GF-D8 (cell line): ENCODE results near the gene HEATR5B.
"Not testable (repeated sequence)": the region's sequence is repeated elsewhere in the genome, so short reads cannot be mapped to it uniquely, and the experiment has no call there.

Experiments used
- DNase-seq: peaks from one replicate; lab custom pipeline; 2025; lab: John Stamatoyannopoulos, UW

The HEATR5B gene

DNA sequence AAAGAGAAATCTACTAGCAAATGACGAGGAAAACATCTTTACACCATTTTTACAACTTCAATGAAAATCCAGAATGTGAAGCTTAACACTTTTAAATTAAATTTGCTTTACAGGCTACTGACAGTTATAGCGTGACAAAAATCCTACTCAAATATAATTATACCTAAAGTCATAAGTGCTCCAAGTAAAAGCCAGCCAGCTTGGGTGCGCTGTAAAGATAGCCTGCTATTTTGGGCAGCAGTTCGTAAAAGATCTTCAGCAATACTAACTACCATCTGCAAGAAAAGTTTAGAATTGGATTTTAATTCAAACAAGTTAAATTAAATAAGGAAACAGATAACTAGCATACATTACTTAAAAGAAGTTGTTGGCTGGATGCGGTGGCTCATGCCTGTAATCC is 22.4 kb downstream of the HEATR5B start:
- DNase-seq: no peak

DNA sequence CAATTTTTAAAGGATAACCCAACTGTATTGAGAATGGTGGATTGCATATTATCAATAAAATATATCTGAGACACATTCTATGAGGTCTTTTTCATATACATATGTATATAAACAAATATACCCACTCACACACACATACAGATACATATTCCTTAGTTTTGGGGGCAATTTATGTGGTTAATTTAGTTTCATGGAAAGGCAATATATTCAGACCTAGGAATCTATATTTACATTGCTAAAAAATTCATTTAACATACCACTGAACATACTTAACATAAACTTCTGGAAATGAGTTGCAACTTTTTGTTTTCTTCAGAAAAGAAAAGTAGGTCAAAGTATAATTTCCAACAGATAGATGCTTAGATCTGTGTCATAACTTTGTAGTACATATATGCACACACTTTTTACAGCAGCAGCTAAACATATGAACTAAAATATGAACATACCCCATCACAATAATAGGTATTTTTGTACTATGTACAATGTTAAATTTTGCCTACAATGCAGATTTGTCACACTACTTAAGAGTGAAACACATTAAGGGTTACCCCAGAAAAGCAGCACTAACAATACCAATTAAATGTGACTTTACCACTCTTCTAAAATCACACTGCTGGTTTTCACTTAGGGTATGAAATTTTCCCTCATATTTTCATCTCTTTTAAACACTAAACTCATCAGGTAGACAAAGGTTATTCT is 23.0 kb downstream of the HEATR5B start:
- no peak for DNase-seq

DNA sequence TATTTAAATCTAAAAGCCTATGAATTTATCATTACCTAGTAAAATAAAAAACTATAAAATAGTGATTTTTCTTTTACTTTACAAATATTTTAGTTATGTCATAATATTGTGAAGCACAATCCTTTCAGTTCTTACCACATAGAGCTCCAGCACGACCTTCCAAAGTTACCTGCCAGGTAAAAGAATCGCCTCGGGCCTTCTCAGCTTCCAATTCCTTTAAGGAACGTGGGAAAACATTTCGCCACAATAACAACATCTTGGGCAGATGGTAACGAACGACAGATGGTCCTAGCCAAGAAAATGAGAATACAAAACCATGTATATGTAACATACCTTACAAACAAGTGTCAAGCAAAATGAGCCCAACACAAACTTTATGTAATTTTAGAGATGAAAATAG is 23.7 kb downstream of the HEATR5B start:
- DNase-seq: no peak

DNA sequence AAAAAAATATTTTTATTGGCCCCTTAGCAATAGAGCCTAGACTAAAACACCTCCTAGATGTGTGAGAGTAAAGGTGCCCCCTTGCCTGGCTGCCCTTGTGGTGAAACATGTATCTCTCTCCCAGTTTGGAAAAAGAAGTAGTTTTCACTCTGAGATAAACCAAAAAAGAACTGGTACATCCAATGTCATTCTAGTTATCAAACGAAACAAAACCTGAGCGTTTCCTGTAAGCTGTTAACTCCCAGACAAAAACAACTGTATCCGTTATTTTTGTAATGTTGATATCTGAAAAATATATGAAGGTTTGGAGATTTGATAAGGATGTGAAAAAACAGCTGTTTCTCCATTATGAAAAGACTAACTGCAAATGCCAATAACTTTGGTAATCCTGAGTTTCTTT is 24.3 kb downstream of the HEATR5B start:
- no peak for DNase-seq

DNA sequence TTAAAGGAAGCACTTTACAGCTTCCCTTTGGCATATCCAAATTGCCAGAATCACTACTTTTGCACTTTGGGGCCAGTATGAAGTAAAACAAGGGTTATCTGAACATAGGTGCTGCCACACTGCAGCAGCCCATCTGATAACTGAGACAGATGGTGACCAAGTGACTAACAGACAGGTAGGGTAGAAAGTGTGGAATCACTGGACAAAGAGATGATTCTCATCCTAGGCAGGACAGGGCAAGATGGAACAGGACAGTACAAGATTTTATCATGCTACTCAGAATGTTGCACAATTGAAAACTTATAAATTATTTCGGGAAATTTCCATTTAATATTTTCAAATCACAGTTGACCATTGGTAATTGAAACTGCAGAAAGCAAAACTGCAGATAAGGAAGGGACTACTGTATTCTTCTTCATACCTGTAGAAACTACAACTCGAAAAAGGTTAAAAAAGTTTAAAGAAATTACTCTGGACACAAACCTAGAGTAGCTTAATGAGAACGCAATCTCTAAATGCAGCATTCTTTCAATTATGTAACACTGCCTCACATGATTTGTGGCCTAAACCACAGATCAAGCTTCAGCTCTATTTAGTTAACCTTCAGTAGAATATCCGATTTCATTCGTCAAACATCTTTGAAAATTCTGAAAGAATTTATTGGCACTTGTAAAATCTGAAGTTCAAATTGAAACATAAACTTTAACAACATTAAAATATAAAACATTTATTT is 31.4 kb downstream of the HEATR5B start:
- DNase-seq: no peak

DNA sequence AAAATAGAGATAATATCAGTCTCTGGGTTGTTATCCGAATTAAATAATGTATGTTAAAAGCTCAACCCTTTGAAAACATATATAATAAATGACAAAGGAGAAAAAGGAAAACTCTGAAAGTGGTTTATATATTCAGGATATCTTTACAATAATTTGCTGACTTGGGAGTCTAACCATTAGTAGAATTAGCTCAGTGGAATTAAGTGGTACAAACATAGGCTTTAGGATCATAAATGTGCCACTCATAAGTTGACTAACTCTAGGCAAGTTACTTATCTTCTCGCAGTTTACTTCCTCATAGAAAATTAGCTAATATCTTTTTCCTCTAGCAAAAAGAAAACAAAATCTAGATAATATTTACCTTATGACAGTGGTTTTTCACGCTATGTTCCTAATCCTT is 44.6 kb downstream of the HEATR5B start:
- no peak for DNase-seq

DNA sequence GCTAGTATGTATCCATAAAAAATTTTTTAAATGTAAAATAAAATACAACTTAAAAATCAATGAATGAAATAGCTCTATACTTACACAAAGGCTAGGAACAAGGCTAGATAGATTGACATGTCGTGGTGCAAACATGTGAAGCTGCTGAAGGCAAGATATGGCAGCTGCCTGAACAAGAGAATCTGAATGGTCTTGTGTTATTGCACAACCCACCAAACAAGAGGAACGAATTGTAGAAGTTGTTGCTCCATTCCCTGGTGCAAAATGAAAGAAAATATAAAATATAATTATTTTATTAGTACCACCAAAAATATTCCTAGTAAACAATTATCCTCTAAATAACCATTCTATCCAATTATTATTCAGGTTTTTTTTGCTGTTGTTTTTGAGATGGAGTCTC is 46.4 kb downstream of the HEATR5B start:
- no peak for DNase-seq

DNA sequence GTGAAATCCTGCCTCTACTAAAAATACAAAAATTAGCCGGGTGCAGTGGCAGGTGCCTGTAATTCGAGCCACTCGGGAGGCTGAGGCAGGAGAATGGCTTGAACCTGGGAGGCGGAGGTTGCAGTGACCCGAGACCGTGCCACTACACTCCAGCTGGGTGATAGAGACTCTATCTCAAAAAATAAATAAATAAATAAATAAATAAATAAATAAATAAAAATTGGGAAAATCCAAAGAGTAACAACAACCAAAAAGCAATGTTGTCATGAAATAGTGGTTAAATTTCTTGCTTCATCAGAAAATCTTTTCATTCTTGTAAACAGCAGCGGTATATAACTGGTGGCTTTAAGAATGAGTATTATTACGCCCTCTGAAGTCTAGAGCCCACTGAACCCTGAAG is 54.4 kb downstream of the HEATR5B start:
- DNase-seq: no peak

DNA sequence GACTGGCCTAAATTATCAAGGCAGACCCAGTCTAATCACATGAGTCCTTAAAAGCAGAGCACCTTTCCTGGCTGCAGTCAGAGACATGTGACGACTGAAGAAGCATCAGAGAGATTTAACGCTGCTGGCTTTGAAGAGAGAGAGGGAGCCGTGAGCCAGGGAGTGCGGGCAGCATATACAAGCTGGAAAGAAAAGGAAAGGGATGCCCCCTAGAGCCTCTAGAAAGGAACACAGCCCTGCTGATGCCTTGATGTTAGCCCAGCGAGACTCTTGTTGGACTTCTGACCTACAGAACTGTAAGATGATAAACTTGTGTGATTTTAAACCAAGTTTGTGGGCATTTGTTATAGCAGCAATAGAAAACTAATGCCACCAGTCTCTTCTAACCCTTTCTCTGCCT is 58.1 kb downstream of the HEATR5B start:
- DNase-seq: no peak

DNA sequence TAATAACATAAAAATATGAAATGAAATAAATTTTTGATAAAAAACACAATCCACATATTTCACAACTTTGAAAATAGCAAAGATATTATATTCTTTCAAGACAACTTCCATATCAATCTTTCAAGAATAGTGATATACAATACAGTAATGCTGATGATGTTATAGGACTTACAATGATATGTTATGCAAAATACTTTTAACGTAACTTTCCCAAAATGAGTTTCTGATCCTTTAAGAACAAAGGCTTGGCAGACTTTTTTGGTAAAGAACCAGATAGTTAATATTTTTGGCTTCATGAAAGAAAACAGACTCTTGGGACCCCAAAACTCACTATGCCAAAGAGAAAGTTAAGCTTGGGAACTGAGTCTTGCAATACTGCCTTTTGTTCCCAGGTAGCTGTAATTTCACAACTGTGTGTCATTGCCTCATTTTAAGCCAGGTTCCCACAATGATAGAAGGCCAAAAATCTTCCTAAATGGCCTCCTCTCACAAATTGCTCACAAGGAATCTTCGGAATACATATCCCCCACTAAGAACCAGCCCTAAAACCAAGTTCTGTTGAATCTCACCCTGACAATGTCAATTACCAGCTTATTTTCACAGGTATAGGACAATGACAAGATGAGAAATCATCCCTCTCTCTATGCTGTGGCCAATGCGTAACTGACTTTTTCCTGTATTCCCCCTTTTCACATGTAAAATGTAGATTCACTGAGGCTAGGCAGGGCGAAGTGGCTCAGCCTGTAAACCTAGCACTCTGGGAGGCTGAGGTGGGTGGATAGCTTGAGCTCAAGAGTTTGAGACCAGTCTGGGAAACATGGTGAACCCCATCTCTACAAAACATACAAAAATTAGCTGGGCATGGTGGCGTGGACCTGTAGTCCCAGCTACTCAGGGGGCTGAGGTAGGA is 63.0 kb downstream of the HEATR5B start:
- DNase-seq: no peak

DNA sequence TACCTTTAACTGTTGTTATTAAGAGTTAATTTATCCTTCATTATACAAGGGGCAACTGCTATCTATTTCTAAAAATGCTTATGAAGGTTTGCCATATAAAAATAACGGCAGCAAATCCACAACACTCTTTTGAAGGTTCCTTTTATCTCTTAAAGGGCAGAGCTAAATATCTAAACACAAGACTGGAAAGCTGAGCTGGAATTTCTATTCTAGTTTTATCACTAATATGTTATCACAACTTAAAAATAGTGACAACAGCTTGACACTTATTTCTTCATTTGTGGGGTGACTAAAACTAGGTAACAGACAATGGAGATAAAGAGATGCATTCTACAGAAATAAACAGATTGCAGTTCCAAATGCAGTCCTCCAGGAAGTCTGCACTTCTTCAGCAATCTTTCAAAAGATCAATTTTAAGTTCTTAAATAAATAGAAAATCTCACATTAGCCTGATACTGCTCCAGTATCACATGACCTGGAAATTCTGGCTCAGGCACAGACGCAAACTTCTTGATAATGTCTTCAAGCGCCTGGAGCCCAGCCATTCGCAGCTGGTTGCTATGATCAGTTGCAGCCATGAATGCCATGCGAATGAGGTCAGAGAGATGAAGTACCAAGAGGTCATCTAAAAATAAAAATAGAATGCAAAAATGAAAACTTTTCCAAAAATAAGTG is 63.8 kb downstream of the HEATR5B start:
- no peak for DNase-seq

DNA sequence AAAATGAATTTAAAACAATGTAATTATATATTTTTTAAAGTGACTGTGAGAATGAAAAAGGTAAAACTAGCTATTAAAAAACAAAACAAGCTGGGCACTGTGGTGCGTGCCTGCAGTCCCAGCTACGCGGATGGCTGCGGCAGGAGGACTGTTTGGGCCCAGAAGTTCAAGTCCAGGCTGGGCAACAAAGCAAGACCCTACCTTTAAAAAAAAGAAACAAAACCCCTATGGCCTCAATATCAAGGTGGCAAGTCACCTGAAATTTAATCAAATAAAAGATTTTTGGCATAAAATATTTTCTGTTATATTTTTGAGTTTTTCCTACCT is 70.9 kb downstream of the HEATR5B start:
- DNase-seq: no peak

DNA sequence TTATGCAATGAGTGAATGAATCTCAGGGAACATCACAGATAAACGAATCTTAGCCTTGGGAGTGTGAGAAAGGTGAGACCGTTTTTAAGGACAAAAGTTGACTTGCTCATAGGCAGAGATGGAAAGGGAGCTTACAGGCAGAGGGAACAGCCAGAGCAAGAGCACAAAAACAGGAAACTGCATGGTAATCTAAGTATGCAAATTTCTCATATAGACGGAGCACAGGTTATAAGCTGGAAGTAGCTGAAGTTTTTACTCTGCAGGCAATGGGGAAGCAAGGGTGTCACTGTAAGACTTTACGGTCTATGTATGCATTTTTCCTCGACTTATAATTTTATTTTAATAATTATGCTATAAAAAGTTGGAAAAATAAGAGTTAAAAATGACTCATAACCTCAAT is 73.0 kb downstream of the HEATR5B start:
- DNase-seq: no peak

DNA sequence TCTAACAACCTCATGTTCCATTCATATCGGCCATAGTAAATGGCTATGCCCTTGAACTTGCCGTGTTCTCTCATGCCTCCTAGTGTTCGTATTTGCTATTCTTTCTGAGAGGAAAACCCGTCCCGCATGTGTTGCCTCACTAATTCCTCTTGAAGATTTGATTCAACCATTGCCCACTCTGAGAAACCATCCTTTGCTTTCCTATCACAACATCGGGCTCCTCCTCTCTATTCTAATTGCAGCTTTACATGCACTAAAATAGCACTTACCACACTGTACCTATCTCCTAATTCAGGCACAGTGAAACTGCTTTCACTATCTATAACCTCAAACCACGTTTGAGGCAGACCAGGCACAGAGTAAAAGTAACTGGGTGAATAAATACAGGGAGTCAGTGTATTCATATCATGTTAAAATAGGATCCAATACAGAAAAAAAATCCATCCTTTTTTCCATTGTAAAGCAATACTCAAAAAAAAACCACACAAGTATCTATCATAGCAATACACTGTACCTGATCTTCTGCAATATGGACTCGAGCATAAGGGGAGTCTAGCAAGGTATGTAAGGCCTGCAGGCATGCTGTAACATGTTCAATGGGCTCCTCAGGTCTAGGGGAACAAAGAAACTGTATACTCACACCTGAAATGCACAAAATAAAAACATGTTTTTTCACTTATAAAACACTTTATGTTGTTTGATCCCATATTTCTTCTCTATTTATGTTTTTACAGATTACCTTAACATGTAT is 78.9 kb downstream of the HEATR5B start:
- DNase-seq: no peak

DNA sequence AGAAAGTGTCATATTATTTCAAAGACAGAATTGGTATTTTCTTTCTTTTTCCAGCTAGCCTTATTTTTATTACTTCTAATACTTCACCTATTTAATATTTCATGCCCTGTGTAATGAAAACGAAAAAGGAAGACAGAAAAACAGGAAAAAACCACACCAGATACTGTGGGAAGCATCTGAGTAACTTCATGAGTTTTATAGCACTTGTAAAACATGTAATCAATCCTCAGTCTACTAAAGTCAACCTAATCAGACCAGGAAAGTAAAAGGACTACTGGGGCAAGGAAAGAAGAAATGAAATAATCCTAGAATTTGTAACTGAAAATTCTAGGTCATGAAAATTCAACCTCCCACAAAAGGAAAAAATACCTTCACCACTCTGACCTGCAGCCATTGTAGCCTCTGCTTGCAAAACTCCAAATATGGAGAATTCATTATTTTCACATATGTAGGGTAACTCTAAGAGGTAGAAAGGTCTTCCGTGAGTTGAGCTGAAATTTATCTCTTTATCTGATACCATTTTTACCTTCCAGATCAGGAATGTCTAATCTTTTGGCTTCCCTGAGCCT is 83.1 kb downstream of the HEATR5B start:
- DNase-seq: no peak

DNA sequence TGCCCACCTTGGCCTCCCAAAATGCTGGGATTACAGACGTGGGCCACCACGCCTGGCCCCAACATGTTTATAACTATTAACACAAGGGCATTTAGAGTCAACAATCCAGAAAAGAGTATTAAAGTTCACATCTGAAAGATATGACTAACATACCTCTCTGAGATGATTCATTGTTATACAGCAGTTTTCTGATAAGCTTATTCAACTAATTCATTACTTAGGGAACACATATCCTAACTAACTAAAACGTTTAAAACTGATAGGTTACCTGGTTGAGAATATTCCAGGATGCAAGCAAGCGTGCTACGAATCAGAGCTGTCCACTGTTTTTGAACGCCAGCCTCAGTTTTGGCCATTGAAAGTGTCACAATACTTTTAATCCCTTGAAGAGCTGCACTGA is 83.9 kb downstream of the HEATR5B start:
- DNase-seq: no peak

DNA sequence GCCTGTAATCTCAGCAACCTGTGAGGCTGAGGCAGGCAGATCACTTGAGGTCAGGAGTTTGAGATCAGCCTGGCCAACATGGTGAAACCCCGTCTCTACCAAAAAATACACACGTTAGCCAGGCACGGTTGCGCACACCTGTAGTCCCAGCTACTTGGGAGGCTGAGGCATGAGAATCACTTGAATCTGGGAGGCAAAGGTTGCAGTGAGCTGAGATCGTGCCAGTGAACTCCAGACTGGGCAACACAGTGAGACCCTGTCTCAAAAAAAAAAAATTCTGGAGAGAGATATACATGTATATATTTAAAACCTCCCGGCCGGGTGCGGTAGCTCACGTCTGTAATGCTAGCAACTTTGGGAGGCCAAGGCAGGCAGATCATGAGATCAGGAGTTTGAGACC is 84.8 kb downstream of the HEATR5B start:
- DNase-seq: not testable (repeated sequence)

DNA sequence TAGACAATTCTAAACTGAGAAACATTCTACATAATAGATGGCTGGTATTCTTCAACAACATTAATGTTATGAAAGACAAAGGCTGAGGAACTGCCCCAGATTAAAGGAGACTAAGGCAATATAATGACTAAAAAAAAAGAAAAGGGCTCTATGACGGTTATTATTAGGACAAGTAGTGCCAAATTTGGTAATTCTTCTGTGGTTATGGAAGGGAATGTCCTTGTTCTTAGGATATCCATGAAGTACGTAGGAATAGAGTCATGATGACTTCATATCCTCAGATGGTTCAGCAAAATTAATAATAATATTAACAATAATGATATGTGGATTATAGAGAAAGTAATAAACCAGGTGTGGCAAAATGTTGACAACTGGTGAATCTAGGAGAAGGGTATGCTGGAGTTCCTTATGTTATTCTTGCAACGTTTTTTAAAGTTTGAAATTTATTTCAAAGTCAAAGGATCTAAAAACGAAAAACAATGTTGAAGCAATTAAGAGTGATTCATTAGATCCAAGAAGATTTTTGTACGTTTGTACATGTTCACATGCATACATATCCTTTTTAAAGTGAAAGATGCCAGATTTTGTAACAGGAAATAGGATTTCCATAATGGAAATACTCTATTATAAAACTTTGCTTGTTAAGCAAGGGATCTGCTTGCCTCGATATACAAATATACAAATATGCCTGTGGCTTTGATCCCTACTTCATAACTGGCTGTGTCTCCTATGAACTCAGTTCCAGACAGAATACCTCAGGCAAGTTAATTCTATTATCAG is 90.1 kb downstream of the HEATR5B start:
- no peak for DNase-seq

DNA sequence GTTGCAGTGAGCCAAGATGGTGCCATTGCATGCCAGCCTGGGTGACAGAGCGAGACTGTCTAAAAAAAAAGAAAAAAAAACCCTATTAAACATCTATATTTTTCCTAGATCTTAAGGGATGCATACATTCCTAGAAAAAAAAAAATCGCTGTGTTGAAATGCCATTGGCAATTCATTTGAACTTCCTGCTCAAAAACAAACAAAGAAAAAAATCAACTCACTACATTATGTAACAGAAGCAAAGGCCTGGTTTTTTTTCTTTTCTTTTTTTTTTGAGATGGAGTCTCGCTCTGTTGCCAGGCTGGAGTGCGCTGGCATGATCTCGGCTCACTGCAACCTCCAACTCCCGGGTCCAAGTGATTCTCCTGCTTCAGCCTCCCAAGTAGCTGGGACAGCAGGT is 96.2 kb downstream of the HEATR5B start:
- DNase-seq: no peak

DNA sequence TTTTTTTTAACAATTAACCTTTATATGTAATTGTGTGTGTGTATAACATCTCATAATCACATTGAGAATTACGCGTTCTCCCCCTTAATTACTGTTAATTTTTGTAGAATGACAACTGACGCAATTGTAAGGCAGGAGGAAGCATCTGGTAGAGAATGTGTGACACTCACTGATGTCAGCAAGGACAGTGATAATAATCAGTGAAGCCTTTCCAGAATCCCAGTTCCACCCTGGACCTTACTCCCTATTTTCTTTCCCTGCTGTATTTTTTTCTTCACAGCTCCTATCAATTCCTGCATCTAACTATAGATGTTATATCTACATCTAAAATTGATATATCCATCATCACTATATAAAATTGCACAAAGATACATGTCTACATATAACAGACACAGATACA is 101.7 kb downstream of the HEATR5B start:
- no peak for DNase-seq

DNA sequence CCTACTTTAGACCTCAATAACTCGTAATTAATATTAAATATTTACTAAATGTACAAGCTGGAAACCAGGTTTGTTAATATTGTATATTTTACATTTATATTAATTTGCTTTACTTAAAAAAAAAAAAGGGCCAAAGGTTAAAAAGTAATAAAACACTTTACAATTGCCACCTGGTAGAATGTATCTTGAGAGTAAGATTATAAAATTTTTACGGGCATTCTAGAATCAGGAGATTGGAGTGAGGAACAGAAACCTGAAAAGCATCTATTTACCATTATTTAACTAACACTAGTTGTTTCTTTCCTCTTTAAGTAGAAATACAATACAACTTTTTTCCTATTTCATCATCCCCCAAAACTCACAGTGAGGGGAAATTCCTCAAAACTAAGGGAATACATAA is 102.3 kb downstream of the HEATR5B start:
- no peak for DNase-seq
